Fibroblast of skin of abdomen (primary cell): Measurements from ENCODE around the gene ANKH.

ENCODE experiments used
- DNase-seq: peaks from one replicate; pipeline ENCODE4 v3.0.0-alpha.2; 2013

ANKH gene

DNA sequence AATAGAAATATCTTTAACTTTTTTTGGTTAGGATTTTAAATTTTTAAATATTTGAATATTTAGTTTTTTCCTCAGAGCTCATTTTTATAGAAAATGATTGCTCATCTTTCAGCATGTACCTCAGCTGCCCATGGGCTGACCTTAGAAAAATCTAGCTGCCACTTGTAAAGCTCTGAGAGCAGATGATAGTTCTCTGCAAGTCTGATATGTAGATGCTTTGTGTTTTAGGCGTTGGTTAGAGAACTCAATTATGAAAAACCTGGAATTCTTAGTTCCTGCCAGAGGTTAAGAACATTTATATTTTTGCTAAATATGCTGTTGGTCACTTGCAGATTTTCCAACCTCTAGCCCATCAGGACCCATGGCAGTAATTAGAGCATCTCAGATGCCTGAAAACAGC is 192.0 kb downstream of the ANKH start:
- no peak for DNase-seq

DNA sequence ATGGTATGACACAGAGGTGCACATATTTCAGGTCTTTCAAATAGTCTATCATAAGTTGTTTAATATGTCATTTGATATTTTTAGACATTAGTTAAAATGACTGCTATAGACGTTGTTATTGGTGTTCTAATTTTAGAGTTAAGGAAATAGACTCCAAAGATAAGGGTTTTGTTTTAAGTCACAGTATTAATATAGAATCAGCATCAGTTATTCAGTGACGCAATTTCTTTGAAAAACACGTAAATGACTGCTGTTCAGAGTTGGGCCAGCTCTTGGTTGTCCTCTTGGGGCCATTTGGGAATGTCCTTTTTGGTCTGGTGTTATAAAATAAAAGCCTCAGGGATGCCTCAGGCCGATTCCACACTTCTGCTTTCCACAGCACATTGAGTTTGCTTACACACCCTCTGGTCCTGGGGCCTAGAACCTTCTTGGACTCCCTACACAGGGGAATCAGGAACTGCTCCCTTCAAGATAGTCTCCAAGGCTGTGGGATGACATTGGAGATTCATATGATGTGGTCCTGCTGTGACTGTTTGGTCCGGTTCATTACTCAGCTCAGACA is 192.7 kb downstream of the ANKH start:
- no peak for DNase-seq

DNA sequence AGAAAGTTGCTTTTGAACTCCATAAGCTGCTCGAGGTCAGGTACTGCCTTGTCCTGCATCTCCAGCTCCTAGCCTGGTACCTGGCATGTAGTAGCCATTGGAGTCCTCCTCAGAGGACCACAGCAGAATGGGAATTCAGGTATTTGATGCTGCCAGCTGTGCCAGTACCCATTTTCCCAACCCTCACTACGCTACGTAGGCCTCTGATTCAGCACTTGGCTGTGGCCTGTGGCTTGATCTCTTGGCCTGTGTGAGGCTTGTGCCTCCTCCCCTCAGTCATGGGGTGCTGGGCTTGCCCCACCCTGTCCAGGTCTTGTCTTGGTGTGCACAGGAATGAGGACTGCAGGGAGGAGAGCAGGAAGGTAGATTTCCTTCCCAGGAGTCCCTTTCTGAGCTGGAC is 195.3 kb downstream of the ANKH start:
- no peak for DNase-seq

DNA sequence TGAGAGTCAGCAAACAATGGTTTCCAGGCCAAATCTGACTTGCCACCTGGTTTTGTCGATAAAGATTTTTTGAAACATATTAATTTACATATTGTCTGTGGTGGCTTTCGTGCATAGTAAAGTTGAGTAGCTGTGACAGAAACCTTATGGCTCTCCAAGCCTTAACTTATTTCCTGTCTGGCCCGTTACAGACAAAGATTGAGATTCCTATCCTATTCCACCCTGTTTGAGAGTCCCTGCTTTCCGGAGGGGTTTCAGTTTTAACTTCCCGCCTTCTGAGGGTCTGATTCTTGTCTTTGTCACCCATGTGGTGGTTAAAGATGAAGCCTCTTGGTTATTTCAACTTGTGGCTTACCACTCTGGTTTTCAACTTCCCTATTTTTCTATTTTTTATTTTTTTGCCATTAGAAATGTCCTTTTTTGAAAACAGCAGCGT is 195.7 kb downstream of the ANKH start:
- DNase-seq, result no peak

DNA sequence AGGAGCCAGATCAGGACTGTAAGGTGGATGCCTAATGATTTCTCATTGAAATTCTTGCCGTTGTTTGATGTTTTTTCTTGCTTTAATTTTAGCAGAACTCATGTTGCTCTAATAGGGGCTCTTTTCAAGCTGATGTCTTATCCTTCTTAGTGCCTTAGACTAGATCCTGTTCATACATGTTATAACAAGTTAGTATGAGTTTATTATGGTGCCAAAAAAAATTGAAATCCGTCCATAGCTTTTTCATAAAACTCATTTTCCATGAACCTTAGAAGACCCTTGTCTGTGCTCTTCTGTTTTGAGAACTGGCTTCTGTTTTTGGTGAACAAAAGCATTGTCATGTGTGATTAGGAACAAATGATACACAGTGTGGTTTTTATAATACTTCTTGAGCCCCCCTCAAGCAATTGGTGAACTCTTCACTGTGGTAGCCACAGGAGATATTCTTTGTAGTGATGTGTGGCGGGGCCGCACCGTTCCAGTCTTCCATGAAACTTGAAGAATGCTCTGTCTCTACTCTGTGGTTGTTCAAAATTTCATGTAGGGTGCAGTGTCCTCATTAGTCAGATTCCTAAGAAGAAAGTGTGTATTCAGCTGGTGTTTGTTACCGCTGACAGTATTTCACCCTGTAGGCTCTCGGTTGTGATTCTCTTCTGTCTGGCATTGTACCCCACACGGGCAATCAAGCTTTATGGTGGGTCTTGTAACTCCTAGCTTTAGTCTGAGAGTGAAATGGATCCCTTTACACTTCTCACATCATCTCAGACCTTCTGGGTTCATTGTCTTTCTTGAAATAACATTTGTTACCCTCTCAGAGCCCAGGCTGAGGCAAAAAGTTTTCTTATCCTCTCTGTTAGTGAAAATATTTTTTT is 196.4 kb downstream of the ANKH start:
- DNase-seq, result peak; percentile 23

DNA sequence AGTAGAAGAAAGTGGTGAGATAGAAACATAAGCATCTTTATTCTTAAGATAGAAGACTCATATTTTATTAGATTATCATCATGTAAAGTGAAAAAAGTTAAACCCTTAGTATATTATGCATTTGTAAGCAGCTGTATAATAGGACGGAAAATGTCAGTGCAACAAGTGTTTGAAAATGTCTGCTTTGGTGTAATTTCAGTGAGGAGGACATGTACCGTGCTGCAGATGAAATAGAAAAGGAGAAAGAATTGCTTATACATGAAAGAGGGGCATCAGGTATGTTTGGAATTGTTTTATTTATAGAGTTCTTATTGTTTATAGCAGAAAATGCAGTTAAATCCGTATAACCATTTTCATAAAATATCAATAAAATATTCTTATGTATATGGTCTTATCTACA is 198.1 kb downstream of the ANKH start:
- DNase-seq, result no peak

DNA sequence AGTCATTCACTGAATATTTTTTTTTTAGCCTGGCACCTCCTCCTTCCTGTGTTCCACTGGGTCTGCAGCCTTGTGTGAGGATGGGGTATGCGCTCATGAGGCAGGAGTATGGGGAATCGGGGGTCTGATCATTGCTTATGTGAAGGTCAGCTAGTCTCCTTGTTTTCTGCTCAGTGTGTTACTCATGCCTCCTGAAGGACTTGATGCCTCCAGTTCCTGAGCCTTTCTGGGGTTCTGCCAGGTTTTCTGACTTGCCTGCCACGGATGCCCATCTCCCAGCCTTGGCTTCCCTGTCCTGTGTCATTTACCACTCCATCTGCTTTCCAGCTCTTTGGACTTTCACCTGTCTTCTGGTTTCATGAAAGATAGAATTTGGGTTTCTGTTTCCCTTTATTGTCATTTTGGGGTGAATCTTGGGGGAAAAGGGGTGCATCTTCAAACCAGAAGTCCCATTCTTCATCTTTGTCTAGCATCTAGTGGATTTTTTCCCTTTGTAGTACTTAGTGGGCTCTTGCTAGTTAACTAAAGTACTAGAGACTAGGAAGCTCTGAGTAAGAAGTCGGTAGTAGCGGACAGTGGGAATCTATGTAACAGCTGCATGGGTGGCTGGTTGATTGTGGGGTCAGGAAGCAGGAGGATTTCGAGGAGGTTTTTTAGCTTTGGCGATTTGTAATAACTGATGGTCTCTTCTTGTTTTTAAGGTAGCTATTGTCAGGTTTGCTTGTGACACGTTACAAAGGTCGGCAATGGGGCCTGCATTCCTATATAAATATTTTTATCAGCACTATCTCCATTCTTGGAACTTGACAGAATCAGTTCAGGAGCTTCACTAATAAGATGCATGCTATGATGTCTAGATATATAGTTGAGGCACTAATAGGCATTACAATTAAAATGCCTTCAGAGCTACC is 198.8 kb downstream of the ANKH start:
- DNase-seq, result no peak

DNA sequence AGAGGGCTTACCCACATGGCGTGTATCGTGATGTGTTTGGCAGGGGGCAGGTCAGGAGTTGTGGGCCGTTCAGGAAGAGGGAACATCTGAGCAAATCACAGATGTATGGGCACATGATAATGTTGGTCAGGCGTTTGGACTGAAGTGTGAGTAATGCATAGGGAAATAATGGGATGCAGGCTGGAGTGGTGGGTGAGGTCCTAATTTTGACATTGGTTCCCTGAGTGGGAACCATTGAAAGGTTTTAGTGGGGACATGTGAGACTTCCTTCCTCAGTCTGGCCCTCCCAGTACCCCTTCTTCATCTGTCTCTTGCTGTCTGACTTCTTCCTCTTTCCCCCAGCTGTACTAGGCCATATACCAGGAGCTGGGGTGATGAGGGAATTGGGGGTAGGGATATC is 199.5 kb downstream of the ANKH start:
- DNase-seq, result no peak

DNA sequence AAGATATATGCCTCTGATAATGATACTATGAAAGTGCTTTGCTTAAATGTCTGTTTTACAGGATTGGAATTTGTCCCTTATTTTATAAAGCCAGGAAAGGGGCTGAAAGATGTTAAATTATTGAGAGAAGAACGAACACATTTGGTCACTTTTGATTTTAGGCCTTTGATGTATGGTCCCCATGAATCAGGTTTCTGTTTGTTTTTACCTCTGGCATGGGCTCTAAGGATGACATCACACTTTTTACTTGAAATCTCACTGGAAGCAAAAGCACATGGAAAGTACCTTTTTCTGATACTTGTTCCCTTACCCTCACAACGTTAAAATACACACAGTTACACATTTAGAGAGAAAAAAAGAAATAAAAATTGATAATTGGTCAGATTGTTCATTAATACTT is 200.2 kb downstream of the ANKH start:
- no peak for DNase-seq

DNA sequence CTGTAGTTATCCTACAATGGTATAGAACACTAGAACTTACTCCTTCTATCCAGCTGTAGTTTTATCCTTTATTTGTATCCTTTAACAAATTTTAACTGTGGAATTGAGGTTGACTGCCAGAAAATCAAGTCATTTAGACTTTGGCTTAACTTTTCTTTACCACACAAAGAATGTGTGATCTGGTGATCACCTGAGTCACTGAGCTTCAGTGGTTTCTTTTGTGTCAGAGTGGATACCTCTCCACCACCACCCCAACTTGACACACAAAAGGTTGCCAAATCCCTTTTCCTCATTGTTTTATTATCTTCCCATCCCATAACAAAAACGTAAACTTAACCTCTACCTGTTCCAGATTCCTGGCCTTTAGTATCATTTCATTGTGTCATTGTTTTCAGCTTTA is 201.6 kb downstream of the ANKH start:
- DNase-seq, result peak; percentile 23

DNA sequence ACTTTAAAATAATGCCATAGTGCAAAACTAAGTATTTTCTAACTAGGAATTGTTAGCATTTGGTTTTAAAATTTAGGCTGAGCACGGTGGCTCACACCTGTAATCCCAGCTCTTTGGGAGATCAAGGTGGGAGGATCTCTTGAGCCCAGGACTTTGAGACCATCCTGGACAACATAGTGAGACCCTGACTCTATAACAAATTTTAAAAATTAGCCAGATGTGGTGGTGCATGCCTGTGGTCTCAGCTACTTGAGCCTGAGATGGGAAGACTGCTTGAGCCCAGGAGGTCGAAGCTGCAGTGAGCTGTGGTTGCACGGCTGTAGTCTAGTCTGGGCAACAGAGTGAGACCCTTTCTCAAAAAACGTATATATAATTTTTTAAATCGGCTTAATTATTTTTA is 202.2 kb downstream of the ANKH start:
- DNase-seq, result no peak

DNA sequence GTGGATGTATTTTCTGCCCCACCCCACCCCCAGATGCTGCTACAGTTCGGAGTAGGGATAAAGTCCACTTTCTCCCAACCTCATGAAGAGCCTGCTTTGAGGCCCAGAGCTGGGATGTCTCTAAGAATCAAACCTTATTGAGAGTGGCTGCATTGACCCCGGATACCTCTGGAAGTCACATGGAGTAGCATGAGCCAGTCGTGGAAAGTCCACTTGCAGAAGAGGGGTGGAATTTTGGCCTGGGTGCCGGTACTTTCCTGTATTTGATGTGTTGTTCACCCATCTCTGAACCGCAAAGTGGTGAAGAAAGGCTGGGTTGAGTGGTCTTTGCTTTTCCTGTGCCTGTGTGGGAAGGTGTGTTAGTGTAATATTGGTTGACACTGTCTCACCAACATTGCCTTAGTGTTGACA is 203.4 kb downstream of the ANKH start:
- DNase-seq, result no peak

DNA sequence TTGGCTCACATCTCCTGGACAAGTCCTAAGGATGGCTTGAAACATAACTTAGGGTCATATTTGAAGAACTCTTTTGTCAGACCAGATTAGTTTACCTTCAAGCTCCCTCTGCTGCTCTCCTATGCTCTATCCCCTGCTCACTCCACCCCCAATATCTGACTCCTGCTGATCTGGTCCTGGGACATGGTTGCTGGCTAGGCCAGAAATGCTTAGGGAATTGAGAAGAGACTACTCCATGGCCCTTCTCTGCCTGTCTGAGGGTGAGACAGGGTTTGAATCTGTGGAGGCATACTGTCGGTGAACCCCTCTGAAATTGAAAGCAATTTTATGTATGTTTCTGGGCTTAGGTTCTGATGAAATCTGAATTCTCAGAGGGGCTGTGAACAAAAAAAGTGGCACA is 203.8 kb downstream of the ANKH start:
- DNase-seq, result no peak

DNA sequence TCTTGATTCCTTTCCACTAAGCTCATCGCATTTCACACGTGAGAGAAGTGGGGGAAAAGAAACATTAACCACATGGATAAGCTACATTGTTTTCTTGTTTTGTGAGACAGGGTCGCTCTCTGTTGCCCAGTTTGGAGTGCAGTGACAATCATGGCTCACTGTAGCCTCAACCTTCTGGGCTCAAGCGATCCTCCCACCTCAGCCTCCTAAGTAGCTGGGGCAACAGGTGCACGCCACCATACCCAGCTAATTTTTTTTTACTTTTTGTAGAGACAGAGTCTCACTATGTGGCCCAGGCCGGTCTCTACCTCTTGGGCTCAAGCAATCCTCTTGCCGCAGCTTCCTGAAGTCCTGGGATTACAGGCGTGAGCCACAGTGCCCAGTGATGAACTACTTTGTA is 204.3 kb downstream of the ANKH start:
- no peak for DNase-seq

DNA sequence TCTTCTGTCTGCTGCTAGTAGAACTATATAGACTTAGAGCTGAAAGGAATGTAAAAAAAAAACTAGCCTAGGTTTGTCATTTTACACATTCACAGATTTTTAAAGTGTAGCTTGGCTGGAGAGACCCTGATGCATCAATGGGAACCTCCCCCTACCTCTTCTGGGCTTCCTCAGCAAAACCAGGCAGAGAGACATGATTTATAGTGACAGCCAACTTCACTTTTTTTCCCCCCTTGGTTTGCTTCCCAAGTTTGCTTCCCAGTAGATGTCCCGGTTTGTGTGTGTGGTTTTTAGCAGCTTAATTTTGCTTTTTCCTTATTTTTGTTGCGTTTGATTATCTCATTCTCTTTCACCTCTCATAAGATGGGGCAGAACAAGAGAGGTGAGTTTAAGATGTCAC is 205.2 kb downstream of the ANKH start:
- DNase-seq, result no peak

DNA sequence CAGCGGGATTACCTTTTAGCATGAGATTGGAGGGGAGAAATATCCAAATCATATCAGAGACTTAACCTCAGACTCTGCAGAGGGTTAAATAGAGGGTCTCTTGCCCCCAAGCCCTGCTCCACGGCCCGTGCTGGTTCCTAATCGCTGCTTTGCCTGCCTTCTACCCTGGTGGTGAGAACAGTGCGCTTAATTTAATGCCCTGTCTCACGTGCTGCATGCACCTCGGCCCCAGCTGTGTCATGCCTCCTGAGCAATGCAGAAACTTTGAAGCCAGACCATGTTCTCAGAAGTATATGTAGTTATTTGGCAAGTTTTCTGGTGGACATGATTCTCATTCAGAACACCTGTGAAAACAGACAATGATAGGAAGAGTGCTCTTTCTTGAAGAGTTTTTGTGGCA is 205.6 kb downstream of the ANKH start:
- no peak for DNase-seq

DNA sequence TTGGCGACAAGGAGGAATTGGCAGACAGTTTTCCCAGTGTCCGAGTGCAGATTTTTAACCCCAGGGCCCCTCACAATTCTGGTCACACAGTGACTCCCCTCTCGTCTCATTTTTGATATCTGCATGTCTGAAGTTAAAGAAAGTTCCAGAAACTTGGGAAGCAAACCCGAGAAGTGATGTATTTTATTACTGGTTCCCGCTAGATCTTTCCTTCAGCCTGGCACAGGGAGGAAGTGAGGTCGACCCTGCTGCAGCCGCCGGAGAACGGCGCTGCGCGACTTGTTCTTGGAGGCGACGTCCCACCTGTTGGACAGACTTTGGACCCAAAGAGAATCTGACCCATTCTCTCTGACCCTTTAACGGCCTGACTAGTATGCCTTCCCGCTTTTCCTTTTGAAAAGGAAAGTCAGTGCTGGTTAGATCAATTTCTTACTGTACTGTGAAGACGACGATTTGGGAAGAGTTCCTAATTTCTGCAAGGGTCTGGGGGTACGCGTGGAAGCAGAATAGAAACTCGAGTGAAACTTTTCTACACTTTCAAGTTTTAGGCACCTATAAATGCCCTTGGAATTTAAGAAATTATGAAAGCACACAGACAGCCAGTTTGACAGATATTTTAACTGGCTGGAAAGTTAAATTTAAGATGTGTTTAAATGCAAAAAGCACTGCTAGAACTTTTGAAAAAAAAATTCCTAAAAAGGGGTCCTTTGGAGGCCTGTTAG is 206.3 kb downstream of the ANKH start:
- DNase-seq, result no peak

DNA sequence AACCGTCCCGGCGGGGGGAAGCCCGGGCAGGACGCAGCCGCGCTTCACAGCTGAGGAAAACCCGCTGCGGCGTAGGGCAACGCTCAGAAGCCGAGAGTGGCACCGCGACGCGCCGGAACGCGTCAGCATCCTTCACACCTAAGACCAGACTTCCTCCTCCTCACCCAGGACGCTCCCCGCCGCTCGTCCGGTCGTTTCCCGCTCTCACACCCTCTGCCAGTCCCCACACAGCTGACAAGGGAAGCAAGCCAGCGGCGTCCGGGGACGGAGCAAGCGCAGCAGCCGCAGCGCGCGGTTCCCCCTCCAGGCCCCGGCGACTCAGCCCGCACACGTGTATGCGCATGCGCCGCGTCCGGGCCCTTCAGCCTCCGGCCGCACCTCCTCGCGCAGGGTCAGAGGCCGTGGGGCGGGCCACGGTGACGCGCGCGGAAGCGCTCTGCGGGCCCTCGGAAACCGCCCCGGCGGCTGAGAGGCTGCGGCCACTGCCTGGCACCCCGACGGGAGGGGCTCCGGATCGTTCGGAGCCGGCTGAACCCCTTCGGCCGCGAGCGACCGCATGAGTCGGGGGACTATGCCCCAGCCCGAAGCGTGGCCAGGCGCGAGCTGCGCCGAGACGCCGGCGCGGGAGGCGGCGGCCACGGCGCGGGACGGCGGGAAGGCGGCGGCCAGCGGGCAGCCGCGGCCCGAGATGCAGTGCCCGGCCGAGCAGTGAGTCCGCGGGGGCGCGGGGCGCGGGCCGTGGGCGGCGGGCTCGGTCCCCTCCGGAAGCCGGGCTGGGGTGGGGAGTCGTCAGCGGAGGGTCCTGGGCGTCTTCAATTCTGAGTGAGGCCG is 207.1 kb downstream of the ANKH start, which contains the start of gene OTULIN:
Gene OTULIN (plus strand): TSS at position 449 of the 831 bp plus-strand sequence. CDS start 108 bp downstream, at position 557.
- peak; percentile 88 for DNase-seq

DNA sequence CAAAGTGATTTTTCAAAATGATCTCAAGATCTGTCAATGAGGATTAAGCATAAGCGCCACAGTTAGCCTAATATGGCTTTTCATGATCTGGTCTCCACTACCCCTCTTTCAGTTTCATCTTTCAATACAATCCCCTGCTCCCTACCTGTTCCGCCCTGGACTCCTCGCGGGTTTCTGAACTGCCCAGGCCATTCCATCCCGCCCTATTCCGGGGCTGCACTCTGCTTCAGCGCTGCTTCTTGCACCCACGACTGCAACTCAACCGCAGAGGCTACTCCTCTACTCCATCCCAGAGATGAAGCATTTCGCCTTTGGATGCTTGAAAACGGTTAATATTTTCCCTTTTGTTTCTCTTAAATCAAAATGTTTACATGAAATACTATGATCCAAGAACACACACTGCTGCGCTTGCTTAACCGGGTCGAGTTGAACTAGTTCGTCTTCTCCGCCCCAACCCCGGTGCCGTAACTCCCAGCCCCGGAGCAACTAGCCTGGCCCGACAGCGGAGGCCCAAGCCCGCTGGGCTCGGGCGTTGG is 207.8 kb downstream of the ANKH start:
- DNase-seq, result no peak

DNA sequence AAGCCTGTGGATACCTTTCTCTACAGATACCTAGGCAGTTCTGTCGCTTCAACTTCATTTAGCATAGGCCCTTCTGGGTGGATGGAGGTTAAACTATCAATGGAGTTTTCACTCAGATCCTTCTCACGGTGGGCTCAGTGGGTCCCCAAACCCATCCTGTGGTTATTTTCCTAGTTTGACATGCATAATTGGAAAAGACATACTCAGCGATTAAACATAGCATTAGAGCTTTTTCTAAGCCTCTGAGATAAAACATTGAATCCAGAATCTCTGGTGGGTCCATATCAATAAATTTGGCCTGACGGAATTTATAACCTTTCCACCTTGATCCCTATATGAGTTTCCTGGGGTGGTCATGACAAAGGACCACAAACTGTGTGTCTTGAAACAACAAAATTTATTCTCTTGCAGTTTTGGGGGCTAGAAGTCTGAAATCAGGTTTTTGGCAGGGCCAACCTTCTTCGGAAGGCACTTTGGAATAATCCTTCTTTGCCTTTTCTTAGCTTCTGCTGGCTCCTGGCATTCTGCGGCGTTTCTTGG is 208.8 kb downstream of the ANKH start:
- DNase-seq, result no peak

DNA sequence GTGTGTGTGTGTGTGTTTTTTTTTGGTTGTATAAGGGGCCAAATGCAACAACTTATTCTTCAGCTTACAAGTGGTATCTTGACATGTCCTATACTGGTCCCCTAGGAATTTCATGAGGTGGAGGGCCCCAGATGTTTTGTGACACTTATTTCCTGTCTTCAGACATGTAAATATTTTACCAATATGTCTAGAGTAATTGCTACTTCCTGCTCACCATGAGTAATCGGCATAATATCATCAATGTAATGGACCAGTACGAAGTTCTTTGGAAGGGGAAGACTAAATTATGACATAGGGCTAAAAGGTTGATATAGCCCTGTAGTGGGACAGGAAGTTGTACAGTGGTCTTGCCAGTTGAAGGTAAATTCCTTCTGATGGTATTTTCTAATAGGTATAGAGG is 210.7 kb downstream of the ANKH start:
- DNase-seq, result no peak
